Measurements from ENCODE around the gene MAN2B2.

DNA sequence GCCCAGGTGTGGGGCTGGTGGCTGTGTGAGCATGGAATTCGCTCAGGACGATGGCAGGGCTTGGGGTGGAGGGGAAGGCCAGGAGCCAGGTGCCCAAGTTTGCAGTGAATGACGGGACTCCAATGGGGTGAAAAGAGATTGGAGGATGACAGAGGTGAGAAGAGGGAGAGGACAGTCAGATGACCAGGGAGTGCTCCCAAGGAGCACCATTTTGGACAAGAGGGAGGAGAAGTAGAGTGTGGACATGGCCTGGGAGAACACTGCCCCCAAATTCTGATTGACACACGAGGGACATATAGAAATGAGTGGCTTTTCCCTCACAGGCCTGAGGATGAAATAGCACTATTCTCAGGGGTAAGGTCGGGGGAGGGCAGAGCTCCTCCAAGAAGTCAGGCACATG, 72.2 kb downstream of the MAN2B2 start:
- TF ChIP-seq, protein P1, sequence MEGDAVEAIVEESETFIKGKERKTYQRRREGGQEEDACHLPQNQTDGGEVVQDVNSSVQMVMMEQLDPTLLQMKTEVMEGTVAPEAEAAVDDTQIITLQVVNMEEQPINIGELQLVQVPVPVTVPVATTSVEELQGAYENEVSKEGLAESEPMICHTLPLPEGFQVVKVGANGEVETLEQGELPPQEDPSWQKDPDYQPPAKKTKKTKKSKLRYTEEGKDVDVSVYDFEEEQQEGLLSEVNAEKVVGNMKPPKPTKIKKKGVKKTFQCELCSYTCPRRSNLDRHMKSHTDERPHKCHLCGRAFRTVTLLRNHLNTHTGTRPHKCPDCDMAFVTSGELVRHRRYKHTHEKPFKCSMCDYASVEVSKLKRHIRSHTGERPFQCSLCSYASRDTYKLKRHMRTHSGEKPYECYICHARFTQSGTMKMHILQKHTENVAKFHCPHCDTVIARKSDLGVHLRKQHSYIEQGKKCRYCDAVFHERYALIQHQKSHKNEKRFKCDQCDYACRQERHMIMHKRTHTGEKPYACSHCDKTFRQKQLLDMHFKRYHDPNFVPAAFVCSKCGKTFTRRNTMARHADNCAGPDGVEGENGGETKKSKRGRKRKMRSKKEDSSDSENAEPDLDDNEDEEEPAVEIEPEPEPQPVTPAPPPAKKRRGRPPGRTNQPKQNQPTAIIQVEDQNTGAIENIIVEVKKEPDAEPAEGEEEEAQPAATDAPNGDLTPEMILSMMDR (IDR thresholded peaks at IDR 0.05), result no peak
- no peak for TF ChIP-seq POLR2A (IDR thresholded peaks at IDR 0.05)

Measured in breast epithelium (tissue), 3 donors.